ENCODE results near the gene ETS2. TPM values are rescaled to one million over a fixed set of nuclear protein-coding genes. Genes with fewer than 3 reads are reported as not detected.
A peak's percentile ranks its signal among the peaks of the same experiment; 100 is the strongest.

Gene ETS2
- total RNA-seq, 1 experiment from 2014 or later, result 20.4 TPM

DNA sequence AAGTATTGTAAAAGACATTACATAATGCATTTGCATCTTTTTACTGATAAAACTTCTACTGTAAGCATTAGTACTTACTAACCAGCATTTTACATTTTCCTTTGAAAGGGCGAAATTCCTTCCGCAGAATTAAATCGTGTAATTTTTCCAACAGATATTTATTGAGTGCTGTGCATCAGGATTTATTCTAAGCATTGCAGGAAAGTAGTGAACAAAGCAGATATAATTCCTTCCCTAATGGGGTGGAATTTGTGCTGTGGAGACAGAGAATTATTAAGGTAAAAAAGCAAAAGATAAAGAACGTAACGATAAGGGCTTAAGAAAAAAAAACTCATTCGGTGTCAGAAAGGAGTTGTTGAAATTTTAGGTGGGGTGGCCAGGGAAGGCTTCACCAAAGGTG lies 7.6 kb upstream of the ETS2 start:
- Mint-ChIP-seq H3K27me3 (ENCODE audit: insufficient read depth, unreplicated experiment) (no peaks in the 10 kb centered on the region), H3K27ac (ENCODE audit: unreplicated experiment) (peak overlapping the region; percentile 81), H3K9me3 (ENCODE audit: unreplicated experiment) (no peaks in the 10 kb centered on the region), H3K4me1 (ENCODE audit: low read depth, unreplicated experiment) (peaks cover 56% of the 10 kb centered on the region), H3K36me3 (ENCODE audit: insufficient read depth, unreplicated experiment) (peaks cover 9% of the 10 kb centered on the region), H3K4me3 (ENCODE audit: unreplicated experiment) (no peak overlapping the region)
- TSS peak; percentile 37 for BruUV-seq (replicated peaks)
- ChIA-PET POLR2A (interaction anchor here (2.4 kb wide), 1 partner anchor 10 kb away, joined by 8 read pairs; no protein-coding TSS in a partner anchor), CTCF (no interaction called here)
- H3K27me3 ChIP-seq (replicated peaks; ENCODE audit: control insufficient read depth, insufficient read depth, low read length), result no peaks in the 10 kb centered on the region
- peaks cover 51% of the 10 kb centered on the region for H3K4me1 ChIP-seq
- no peaks in the 10 kb centered on the region for H3K9me3 ChIP-seq
- TF ChIP-seq, protein P1, sequence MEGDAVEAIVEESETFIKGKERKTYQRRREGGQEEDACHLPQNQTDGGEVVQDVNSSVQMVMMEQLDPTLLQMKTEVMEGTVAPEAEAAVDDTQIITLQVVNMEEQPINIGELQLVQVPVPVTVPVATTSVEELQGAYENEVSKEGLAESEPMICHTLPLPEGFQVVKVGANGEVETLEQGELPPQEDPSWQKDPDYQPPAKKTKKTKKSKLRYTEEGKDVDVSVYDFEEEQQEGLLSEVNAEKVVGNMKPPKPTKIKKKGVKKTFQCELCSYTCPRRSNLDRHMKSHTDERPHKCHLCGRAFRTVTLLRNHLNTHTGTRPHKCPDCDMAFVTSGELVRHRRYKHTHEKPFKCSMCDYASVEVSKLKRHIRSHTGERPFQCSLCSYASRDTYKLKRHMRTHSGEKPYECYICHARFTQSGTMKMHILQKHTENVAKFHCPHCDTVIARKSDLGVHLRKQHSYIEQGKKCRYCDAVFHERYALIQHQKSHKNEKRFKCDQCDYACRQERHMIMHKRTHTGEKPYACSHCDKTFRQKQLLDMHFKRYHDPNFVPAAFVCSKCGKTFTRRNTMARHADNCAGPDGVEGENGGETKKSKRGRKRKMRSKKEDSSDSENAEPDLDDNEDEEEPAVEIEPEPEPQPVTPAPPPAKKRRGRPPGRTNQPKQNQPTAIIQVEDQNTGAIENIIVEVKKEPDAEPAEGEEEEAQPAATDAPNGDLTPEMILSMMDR (IDR thresholded peaks at IDR 0.05; ENCODE audit: insufficient read depth in 1 of 2, low read depth in 1 of 2, low read length in 1 of 2, severe bottlenecking in 1 of 2, unreplicated experiment in 1 of 2), result no peak
- DNase-seq, result no peak
- no peaks in the 10 kb centered on the region for H3K36me3 ChIP-seq (ENCODE audit: control insufficient read depth, insufficient read depth, low read length)
- intact Hi-C loops (cut with micrococcal nuclease; ENCODE audit: unreplicated experiment), result no loop called here
- H3K4me3 ChIP-seq (ENCODE audit: low read depth, low read length), result no peak overlapping the region

DNA sequence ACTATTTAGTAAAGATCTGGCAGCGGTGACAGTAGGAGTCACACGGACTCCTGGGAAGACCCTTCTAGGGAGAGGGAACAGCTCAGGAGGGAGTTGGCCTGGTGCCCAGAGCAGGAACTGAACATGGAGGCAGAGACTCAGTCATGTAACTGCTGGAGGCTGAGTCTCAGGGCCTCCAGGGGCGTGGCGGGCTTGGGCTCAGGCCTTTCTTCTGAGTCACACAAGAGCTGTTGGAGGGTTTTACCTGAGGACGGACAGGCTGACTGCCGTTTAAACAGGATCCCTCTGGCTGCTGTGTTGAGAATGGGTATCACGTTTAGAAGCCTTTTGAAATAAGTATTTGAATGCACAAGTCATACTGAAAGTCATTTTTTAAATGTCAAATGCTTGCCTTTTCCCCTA lies 7.2 kb upstream of the ETS2 start:
- intact Hi-C loops (cut with micrococcal nuclease; ENCODE audit: unreplicated experiment), result no loop called here
- POLR2A ChIA-PET, result interaction anchor here (2.4 kb wide), 1 partner anchor 11 kb away, joined by 8 read pairs; no protein-coding TSS in a partner anchor
- no TSS peak for BruUV-seq (replicated peaks)
- Mint-ChIP-seq H3K36me3 (ENCODE audit: insufficient read depth, unreplicated experiment) (peaks cover 9% of the 10 kb centered on the region), H3K9me3 (ENCODE audit: unreplicated experiment) (no peaks in the 10 kb centered on the region), H3K4me1 (ENCODE audit: low read depth, unreplicated experiment) (peaks cover 60% of the 10 kb centered on the region), H3K27ac (ENCODE audit: unreplicated experiment) (peak overlapping the region; percentile 81), H3K27me3 (ENCODE audit: insufficient read depth, unreplicated experiment) (no peaks in the 10 kb centered on the region), H3K4me3 (ENCODE audit: unreplicated experiment) (no peak overlapping the region)
- H3K9me3 ChIP-seq, result no peaks in the 10 kb centered on the region
- no peaks in the 10 kb centered on the region for H3K36me3 ChIP-seq (ENCODE audit: control insufficient read depth, insufficient read depth, low read length)
- TF ChIP-seq, protein P1 (IDR thresholded peaks at IDR 0.05; ENCODE audit: insufficient read depth in 1 of 2, low read depth in 1 of 2, low read length in 1 of 2, severe bottlenecking in 1 of 2, unreplicated experiment in 1 of 2), result no peak
- H3K4me1 ChIP-seq, result peaks cover 54% of the 10 kb centered on the region
- H3K27me3 ChIP-seq (replicated peaks; ENCODE audit: control insufficient read depth, insufficient read depth, low read length), result no peaks in the 10 kb centered on the region
- no peak overlapping the region for H3K4me3 ChIP-seq (ENCODE audit: low read depth, low read length)
- CTCF ChIA-PET, result no interaction called here
- peak; percentile 60 to 85 for DNase-seq

DNA sequence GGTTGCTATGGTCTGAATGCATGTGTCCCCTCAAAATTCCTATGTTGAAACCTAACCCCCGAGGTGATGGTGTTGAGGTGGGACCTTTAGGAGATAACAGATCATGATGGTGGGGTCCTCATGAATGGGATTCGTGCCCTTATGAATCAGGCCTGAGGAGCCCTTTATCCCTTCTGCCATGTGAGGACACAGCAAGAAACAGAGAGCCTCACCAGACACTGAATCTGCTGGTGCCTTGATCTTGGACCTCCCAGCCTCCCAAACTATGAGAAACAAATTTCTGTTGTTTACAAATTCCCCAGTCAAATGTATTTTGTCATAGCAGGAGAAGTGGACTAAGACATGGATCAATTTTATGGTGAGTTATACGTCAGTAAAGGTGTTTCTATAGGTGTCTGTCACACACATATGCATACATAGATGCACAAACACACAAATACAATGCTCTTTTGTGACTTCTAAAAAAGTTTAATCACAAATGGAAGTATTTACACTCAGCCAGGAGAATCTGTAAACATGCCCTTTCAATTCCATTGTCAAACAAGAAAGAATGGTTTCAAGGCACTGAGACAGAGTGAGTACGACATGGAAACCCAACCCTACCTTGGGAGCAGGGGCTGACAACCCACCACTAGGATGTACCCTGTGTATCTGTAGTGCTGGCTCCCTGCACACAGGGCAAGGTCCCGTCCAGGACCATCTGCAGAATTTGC lies 5.5 kb upstream of the ETS2 start:
- Histone ChIP-seq H3K4me1 (peaks cover 54% of the 10 kb centered on the region), H3K27me3 (replicated peaks; ENCODE audit: control insufficient read depth, insufficient read depth, low read length) (no peaks in the 10 kb centered on the region), H3K36me3 (ENCODE audit: control insufficient read depth, insufficient read depth, low read length) (no peaks in the 10 kb centered on the region), H3K9me3 (no peaks in the 10 kb centered on the region), H3K4me3 (ENCODE audit: low read depth, low read length) (no peak overlapping the region)
- Mint-ChIP-seq H3K9me3 (ENCODE audit: unreplicated experiment) (no peaks in the 10 kb centered on the region), H3K27me3 (ENCODE audit: insufficient read depth, unreplicated experiment) (no peaks in the 10 kb centered on the region), H3K27ac (ENCODE audit: unreplicated experiment) (no peak overlapping the region), H3K4me3 (ENCODE audit: unreplicated experiment) (no peak overlapping the region), H3K36me3 (ENCODE audit: insufficient read depth, unreplicated experiment) (peaks cover 9% of the 10 kb centered on the region), H3K4me1 (ENCODE audit: low read depth, unreplicated experiment) (peaks cover 50% of the 10 kb centered on the region)
- TF ChIP-seq, protein P1 (IDR thresholded peaks at IDR 0.05; ENCODE audit: insufficient read depth in 1 of 2, low read depth in 1 of 2, low read length in 1 of 2, severe bottlenecking in 1 of 2, unreplicated experiment in 1 of 2), result no peak
- BruUV-seq (replicated peaks), result no TSS peak
- DNase-seq, result no peak
- ChIA-PET CTCF (no interaction called here), POLR2A (no interaction called here)
- intact Hi-C loops (cut with micrococcal nuclease; ENCODE audit: unreplicated experiment), result loop anchor here (10.0 kb wide), 1 partner anchor 115 kb away; no protein-coding TSS in a partner anchor

All from Caco-2 (cell line).